Fibroblast of the aortic adventitia (primary cell): Measurements from ENCODE around the gene DHRS1. TPM values are rescaled to one million over a fixed set of nuclear protein-coding genes. Genes with fewer than 3 reads are reported as not detected.
A peak's percentile ranks its signal among the peaks of the same experiment; 100 is the strongest.

Experiments used
- DNase-seq: peaks from one replicate; pipeline ENCODE4 v3.0.0-alpha.2; 2010; ENCODE audit warnings: low read depth
- H3K4me3 ChIP-seq: 2 replicates; pipeline ENCODE4 v1.5.1; 2011; ENCODE audit warnings: low read depth, mild to moderate bottlenecking, control low read depth, low read length, moderate library complexity
- total RNA-seq: library from RNA; depleted of rRNA; stranded (reverse); fragments of >200 nt; gene quantifications from 2 replicates; pipeline ENCODE4 v1.2.3, GENCODE V29; 2012; ENCODE audit warnings: low replicate concordance
- TF ChIP-seq, protein P1 (sequence below): IDR thresholded peaks from 2 replicates; pipeline ENCODE4 v1.5.1; 2011; ENCODE audit warnings: mild to moderate bottlenecking, low read length, control low read depth, inconsistent platforms; ENCODE audit not compliant: insufficient read depth

Gene DHRS1
- total RNA-seq, 1 donor: 20.7 TPM

DNA sequence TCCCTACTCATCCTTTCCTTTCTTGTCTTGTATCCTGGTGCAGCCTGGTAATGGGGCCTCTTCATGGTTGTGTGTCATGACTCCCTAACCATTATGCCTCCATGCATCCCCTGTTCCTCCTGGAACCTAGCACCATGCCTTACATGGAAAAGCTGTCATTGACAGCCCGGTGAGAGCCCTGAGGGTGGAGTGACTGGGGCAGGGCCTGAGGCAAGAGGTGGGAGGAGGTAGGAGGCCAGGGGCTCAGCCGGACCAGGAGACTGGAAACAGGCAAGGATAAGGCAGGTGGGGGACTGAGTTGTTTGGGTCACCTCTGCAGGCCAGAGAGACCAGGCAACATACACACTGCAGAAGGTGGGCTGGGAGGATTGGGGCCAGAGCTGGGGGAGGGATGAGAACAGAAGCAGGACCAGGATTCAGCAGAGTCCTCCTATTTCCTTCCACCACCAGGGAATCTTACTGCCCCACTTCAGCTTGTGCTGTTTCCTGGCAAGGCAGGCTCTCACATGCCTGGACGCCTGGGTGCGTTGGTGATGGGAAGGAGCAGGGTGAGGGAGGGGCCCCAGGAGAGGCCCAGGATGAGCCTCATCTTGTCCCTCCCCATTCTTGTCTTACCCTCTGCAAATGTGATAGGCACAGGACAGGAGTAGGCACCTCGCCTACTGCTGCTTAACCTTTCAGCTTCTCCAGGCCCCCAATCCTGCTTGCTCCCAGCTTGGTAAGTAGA is 10.1 kb upstream of the DHRS1 start, which contains the start of gene LTB4R2:
Gene LTB4R2 (plus strand): TSS at position 603 of the 727 bp plus-strand sequence. CDS start 525 bp downstream, outside the sequence.
- peak within 1 kb of the TSS; percentile 28 for H3K4me3 ChIP-seq
- TF ChIP-seq, protein P1, sequence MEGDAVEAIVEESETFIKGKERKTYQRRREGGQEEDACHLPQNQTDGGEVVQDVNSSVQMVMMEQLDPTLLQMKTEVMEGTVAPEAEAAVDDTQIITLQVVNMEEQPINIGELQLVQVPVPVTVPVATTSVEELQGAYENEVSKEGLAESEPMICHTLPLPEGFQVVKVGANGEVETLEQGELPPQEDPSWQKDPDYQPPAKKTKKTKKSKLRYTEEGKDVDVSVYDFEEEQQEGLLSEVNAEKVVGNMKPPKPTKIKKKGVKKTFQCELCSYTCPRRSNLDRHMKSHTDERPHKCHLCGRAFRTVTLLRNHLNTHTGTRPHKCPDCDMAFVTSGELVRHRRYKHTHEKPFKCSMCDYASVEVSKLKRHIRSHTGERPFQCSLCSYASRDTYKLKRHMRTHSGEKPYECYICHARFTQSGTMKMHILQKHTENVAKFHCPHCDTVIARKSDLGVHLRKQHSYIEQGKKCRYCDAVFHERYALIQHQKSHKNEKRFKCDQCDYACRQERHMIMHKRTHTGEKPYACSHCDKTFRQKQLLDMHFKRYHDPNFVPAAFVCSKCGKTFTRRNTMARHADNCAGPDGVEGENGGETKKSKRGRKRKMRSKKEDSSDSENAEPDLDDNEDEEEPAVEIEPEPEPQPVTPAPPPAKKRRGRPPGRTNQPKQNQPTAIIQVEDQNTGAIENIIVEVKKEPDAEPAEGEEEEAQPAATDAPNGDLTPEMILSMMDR: no peak

DNA sequence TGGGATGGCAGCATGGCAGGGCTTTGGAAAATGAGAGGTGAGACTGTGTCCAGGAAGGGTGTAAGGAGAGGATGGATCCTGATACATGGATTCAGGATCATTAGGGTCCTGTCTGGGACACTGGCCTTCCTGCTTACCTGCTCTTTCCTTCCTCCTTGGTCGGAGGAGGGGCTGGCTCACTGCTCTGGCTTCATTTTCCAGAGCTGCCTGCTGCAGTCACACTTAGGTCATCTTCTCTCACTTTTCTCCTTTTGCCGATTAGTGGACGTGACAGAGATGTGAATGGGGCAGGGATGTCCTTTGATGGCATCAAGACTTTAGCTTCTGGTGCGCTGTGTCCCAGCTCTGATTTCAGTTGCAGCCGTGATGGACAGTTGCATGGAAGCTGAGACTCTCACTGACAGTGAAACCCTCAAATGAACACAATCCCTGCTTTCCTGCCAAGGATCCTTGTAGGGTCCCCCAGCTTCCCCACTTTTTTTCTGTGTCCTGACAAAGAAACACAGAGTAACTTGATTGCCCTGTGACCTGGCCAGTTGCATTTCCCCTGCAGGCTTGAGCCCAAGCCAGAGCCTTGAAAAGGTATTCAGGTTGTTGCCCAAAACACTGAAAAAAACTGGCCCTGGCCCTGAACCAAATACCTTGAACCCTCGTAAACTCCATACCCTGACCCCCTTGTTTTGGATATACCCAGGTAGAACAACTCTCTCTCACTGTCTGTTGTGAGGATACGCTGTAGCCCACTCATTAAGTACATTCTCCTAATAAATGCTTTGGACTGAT is 9.0 kb upstream of the DHRS1 start:
- DNase-seq: no peak
- TF ChIP-seq, protein P1: no peak
- no peak overlapping the region for H3K4me3 ChIP-seq

More for the DNA sequence above, 10.1 kb upstream of the DHRS1 start, which contains the start of gene LTB4R2:
- no peak for DNase-seq

DNA sequence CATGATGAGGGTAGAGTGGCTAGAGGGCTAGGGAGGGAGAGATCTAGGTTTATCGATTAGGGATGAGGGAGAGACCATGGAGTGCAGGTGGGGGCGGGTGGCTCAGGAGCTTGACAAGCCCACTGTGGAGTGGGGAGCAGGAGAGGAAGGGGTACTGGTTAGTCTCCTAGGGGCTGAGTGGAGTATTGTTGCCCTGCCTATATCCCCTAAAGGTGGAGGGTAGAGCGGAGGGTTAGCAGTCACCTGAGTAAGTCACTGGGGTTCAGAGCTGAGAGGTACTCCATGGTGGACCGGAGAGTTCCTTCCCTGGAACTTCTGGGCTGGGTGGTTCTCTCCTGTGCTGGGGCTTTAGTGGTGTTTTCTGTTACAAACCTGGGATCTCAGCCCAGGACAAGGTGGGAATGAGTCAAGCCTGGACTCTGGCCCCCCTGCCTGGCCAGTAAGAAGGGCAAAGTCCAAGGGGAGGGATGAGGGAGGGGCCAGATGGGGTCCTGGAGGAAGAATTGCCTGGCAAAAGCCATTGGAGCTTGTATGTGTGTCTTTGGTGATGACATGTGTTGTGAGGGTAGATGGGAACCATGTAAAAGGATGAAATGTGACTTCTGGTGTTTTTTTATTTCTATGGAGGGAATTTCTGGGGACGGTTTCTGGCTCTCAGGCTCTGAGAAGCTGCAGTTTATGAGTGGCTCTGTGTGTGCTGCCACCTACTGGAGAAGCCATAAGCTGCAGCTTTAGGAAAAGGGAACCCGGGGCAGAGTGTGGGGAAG is 8.2 kb upstream of the DHRS1 start, which contains the start of gene CIDEB:
Gene CIDEB (minus strand): TSS at position 403 of the 767 bp plus-strand sequence. CDS start 119 bp downstream, at position 284.
- peak; percentile 62 for DNase-seq
- H3K4me3 ChIP-seq: no peak within 1 kb of the TSS
- TF ChIP-seq, protein P1: peak; percentile 97

GRCh38 chr14:24307156-24307574 is 7.6 kb upstream of the DHRS1 start:
- TF ChIP-seq, protein P1: no peak
- no peak for DNase-seq

DNA sequence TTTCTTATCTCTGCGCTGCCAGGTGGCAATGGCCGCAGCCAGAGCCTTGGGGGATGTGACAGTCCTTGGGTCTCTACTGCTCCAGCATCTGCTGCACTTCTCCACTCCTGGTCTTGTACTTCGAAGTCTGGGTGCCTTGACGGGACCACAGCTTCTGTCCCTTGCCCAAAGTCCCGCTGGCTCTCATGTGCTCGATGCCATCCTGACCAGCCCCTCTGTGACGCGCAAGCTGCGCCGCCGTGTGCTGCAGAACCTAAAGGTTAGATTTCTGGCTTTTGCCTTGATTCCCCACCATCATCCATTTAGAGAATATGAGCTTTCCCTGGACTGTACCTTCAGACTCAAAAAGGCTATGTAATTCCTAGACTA is 4.4 kb upstream of the DHRS1 start:
- DNase-seq: no peak
- TF ChIP-seq, protein P1: no peak
- no peak overlapping the region for H3K4me3 ChIP-seq

More at GRCh38 chr14:24307156-24307574, 7.6 kb upstream of the DHRS1 start:
- H3K4me3 ChIP-seq: no peak overlapping the region

DNA sequence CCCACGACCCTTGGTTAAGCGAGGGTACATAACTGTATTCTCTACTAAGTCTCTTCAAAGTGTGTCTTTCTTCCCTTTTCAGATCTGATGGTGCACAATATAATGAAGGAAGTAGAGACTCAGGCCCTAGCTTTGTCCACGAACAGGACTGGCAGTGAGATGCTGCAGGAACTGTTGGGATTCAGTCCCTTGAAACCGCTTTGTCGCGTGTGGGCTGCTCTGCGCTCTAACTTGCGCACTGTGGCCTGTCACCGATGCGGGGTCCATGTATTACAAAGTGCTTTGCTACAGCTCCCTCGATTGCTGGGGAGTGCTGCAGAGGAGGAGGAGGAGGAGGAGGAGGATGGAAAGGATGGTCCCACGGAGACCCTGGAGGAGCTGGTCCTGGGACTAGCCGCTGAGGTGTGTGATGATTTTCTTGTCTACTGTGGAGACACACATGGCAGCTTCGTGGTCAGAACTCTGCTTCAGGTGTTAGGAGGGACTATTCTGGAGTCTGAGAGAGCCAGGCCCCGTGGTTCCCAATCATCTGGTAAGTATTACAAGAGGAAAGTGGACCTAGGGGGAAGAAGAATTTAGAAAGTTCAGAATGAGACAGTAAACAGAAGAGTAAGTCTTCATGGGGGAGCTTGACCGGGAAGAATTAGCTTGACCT is 873 bp upstream of the DHRS1 start:
- DNase-seq: no peak
- peak overlapping the region; percentile 99 for H3K4me3 ChIP-seq
- TF ChIP-seq, protein P1: no peak
